Fibroblast of skin of right quadriceps (primary cell): ENCODE data around the gene CR1L.
"Not testable (repeated sequence)": the region's sequence is repeated elsewhere in the genome, so short reads cannot be mapped to it uniquely, and the experiment has no call there.

Experiments
- DNase-seq: peaks from one replicate; pipeline ENCODE4 v3.0.0-alpha.2; 2013

CR1L gene

DNA sequence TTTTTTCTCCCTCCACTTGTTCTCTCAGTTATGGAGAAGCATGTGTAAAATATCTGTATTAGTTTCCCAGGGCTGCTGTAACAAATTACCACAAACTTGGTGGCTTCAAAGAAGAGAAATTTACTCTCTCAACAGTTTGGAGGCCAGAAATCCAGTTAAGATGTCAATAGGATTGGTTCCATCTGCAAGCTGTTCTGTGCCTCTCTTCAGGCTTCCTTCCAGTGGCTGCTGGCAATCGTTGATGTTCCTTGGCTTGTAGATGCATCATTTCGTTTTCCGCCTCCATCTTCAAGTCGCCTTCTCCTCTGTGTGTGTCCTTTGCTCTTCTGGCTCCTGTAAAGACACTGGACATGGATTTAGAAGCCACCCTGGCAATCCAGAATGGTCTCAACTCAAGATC is 45.6 kb downstream of the CR1L start:
- not testable (repeated sequence) for DNase-seq

GRCh38 chr1:207691010-207691409 is 46.1 kb downstream of the CR1L start:
- DNase-seq = no peak

DNA sequence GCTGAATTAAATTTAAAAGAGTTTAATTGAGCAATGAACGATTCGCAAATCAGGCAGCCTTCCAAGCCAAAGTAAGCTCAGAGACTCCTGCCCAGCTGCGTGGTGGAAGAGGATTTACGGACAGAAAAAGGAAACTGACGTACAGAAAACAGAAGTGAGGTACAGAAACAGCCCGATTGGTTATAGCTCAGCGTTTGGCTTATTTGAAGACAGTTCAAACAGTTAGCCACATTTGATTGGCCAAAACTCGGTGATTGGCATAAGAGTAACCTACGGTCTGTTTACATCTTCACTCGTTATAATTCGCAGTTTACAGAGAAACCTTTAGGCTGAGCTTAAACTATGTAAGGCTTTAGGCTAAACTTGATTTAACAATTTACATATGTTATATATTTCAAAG is 46.9 kb downstream of the CR1L start:
- peak; percentile 71 for DNase-seq

DNA sequence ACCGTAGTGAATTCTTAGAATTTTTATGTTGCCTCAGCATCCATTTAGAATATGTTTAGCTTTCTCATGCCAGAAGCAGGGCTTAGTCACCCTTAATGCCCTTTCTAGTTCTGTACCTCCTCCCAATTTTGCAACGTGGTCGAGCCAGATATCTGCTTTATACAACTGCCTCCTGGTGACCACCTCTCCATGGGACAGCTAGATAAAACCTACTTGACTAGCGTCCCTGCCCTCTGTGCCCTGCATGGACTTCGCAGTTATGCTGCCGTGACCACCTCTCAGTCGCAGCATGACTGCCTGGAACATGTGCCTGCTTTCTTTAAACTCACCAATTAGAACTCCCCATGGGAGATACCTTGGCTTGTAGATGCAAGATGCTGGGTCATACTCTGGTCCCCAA is 47.4 kb downstream of the CR1L start:
- not testable (repeated sequence) for DNase-seq

GRCh38 chr1:207695891-207696290 is 51.0 kb downstream of the CR1L start:
- DNase-seq = no peak

DNA sequence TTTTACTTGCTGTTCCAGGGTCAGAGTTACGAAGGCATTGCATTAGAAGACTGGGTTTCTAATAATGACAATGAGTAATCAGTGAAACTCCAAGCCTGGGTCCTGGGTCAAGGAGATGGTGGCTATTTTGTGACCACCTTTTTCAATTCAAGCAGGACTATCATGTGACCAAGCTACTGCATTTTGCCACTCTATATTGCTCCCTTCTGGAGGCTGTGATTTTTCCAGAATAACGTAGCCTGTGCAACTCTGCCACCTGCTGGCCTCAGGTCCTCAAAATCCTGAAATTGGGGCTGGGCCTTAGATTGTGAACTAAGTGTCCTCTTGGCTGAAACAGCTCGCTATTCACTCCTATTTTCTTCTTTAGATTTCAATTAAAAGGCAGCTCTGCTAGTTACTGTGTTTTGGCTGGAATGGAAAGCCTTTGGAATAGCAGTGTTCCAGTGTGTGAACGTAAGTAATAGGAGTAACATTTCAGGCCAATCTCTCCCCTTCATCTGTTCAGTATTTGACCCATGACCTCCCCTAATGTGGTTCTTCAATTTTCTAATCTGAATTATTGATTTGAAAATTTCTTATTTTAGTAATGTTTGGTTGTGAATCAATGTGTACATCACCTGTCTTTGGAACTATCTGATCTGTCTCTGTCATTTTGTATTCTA is 54.0 kb downstream of the CR1L start:
- peak; percentile 63 for DNase-seq

DNA sequence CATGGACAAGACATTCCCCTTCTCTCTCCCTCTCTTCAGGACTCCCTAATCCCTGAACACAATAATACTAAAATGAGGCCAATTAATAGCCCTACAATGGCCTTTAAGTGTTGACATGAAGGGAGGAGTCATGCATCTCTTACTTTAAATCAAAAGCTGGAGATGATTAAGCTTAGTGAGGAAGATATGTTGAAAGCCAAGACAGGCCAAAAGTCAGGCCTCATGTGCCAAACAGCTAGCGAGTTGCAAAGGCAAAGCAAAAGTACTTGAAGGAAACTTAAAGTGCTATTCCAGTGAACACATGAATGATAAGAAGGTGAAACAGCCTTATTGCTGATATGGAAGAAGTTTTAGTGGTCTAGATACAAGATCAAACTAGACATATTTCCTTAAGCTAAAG is 57.4 kb downstream of the CR1L start:
- no peak for DNase-seq

DNA sequence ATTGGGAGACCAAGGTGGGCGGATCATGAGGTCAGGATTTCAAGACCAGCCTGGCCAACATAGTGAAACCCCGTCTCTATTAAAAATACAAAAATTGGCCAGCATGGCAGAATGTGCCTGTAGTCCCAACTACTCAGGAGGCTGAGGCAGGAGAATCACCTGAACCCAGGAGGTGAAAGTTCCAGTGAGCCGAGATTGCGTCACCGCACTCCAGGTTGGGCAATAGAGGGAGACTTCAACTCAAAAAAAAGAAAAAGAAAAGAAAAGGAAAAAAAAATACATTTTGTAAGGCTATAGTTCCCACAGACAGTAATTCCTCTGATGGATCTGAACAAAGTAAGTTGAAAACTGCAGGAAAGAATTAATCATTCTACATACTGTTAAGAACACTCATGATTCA is 58.8 kb downstream of the CR1L start:
- DNase-seq = no peak

- not testable (repeated sequence) for DNase-seq
Observed at GRCh38 chr1:207708004-207708403, 63.1 kb downstream of the CR1L start.

DNA sequence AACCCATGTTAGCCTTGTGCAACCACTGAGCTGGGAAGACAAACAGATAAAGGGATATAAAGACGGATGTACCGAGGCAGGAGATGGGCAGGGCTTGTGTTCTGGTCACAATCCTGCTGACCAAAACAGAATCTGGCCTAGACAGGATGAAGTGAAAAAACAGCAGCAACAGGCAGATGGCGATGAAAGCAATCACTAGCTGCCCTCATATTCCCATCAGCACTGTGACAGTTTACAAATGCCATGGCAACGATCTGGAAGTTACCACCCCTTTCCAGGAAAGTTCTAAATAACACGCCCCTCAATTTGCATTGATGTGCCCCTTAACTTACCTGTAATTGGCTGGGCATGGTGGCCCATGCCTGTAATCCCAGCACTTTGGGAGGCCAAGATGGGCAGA is 66.4 kb downstream of the CR1L start:
- DNase-seq = no peak

DNA sequence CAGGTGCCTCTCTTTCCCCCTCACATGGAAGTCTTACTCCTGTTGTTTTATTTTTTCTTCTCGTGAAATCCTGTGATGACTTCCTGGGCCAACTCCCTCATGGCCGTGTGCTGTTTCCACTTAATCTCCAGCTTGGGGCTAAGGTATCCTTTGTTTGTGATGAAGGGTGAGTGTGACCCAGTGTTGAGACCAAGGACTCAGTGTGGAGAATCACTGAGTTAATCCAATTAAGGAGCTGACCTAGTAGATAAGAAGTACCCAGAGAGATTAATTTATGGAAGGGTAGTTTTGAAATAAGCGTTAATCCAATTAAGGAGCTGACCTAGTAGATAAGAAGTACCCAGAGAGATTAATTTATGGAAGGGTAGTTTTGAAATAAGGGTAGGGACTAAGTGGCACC is 67.8 kb downstream of the CR1L start:
- DNase-seq = not testable (repeated sequence)

GRCh38 chr1:207713529-207713928 is 68.6 kb downstream of the CR1L start:
- DNase-seq = no peak

DNA sequence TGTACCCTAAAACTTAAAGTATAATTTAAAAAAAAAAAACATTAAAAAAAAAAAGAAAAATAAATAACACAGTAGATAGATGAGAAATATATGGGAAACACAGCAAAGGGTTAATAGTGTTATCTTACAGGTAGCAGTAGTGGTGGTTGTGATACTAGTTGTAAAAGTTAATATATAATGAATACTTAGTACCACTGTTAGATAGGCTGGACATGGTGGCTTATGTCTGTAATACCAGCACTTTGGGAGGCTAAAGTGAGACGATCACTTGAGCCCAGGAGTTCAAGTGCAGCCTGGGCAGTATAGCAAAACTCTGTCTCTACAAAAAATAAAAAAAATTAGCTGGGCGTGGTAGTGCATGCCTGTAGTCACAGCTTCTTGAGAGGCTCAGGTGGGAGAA is 74.3 kb downstream of the CR1L start:
- DNase-seq = no peak

DNA sequence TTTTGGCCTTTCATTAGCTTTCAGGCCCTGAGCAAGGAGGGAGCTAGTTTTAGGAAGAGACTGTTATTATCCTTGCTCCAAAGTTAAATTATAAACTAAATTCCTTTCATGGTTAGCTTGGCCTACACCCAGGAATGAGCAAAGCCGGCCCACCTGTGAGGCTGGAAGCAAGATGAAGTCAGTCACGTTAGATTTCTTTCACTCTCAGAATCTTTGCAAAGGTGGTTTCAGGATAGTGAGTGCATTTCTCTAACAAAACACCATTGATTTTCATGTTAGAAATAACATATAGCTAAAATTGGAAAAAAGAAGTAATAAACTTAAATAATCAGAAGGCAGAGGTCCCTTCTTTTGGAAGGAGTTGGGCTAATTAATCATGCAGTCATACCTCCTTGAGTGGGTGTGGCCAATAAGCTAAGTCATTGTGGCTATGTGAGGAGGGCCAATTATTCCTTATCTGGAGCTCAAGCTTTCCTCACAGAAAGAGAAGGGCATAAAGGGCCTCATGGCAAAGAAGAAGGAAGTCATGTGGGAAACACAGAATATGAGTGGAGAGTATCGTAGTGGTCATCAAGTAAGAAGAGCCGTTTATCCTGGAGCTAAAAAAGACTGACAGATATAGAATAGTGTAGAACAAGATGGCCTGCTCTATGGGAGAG is 83.4 kb downstream of the CR1L start:
- not testable (repeated sequence) for DNase-seq

- not testable (repeated sequence) for DNase-seq
Observed at GRCh38 chr1:207737503-207738157, 92.7 kb downstream of the CR1L start.

DNA sequence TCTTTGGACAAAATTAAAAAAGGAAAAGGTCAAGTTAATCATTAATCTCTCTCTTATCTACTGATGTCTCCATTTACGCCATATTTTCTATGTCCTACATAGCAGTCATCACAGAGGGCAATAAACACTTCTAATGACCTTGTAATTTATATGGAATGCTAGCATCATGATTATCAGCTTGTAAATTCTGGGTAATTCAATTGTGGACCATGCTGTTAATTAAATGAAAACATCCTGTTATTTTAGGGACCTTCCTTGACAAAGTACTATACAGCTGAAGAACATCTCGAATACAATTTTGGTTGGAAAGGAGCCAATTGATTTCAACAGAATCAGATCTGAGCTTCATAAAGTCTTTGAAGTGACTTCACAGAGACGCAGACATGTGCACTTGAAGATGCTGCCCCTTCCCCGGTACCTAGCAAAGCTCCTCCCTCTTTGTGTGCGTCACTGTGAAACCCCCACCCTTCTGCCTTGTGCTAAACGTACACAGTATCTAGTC is 93.3 kb downstream of the CR1L start:
- DNase-seq = peak; percentile 2

DNA sequence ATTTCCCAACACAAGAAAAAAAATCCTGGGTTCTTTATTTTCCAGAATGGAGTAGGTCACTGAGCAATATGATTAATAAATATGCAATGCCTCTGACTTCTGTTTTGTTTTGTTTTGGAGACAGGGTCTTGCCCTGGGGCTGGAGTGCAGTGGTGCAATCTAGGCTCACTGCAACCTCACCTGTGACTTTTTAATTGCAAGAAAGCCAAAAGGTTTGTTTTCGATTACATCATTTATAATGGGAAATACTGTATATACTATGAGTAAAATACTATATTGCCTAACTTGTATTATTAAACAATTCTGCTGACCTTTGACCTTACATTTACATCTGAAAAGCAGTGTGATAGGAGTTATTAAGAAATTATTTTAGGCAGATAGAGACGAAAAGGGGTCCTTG is 95.3 kb downstream of the CR1L start:
- DNase-seq = no peak

DNA sequence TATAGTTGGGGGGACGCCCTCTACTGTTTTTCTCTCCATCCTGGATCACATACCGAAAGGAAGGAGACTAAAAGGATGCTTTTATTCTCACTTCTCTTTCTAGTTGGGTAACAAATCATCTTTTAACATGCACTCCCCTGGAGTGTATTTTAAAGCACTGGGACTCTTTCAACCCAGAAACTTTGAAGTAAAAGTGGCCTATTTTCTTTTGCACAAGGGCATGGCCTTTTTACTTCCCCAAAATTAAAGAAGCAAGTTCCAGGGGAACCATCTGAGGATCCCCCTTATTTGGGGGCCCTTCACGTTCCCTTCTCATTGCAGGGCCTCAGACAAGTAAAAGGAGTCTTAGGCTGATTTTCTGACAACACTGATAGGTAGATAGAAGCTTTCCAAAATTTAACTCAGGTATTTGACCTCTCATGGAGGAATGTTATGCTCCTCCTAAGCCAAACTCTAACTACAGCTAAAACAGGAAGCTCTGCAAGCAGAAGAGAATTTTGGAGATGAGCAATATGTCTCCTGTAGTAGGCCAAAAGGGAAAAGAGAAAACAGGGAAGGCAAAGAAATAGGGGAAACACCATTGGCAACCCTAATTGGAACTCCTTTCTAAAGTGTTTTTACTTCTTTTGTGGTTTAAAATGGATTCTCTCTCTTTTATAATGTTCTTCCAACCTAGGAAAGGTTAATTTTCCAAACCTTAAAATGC is 98.1 kb downstream of the CR1L start:
- DNase-seq = no peak

GRCh38 chr1:207744000-207744534 is 99.1 kb downstream of the CR1L start:
- DNase-seq = no peak

- peak; percentile 43 for DNase-seq
Observed at GRCh38 chr1:207745285-207745684, 100.4 kb downstream of the CR1L start.

GRCh38 chr1:207745839-207746767 is 101.2 kb downstream of the CR1L start:
- no peak for DNase-seq
